ENCODE data around the gene NTN4.
A peak's percentile ranks its signal among the peaks of the same experiment; 100 is the strongest.
"Not testable (repeated sequence)": the region's sequence is repeated elsewhere in the genome, so short reads cannot be mapped to it uniquely, and the experiment has no call there.

The NTN4 gene

DNA sequence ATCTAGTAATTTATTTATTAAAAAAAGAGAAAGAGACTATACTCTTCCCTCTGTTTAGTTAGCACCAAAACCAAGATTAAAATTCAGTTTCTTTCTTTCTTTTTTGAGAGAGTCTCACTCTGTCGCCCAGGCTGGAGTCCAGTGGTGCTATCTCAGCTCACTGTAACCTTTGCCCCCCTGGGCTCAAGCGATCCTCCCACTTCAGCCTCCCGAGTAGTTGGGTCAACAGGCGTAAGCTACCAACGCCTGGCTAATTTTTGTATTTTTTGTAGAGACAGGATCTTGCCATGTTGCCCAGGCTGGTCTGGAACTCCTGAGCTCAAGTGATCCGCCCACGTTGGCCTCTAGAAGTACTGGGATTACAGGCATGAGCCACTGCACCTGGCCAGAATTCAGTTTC lies 174.1 kb downstream of the NTN4 start:
- not testable (repeated sequence) for DNase-seq

DNA sequence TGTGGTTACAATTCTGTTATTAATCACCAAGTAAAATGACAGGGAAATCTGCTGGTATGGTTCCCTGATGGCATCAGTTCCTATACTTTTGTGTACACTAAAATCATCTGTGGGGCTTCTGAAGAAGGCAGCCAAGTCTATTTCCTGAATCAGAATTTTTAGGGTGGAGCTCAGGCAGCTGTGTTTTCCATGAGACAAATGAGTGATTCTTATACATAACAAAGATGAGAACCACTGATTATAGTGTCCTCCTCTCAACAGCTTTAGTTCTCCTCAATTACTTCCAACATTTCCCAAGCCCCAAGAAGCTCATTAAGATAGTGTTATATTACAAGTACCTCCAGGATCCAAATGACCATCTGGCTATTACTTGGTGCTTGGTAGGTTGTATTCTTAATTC lies 174.8 kb downstream of the NTN4 start:
- peak; percentile 87 for DNase-seq

DNA sequence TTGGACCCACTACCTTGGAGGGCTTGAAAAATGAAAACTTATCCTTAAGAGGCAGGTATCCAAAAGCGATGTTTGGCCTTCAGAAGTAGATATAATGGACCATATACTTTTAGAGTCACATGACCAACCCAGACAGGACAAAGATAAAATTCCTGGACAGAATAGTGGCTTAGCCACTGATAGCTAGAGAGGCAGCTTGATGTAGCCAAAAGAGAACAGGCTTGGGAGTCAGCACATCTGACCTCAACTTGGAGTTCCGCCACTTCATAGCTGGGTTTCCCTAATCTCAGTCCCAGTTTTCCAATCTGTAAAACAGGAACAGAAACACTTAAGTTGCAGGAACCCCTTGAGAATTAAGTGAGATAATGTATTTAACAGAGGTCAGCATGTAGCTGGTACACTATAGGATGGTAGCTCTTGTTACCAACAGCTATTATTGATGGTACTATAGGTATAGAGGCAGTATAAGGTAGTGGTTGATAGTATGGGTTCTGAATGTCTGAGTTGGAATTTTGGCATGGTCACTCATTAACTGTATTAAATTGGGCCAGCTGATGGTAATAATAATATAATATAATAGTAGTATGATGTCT lies 176.1 kb downstream of the NTN4 start:
- no peak for DNase-seq

DNA sequence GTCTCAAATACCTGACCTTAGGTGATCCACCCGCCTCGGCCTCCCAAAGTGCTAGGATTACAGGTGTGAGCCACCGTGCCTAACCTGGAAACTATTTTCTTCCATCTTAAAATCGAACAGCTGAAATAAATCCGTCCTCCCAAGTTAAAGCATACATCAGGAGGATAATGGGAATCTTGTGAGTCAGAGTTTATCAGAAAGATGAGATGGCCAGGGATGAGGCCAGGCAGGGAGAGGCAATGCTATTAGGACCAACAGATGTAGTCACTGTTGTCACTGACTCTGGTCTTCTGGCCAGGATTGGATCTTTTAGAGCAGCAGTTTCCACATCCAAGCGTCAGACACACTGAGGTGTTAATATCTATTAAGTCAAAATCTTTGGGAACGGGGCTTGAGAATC lies 177.5 kb downstream of the NTN4 start:
- no peak for DNase-seq

DNA sequence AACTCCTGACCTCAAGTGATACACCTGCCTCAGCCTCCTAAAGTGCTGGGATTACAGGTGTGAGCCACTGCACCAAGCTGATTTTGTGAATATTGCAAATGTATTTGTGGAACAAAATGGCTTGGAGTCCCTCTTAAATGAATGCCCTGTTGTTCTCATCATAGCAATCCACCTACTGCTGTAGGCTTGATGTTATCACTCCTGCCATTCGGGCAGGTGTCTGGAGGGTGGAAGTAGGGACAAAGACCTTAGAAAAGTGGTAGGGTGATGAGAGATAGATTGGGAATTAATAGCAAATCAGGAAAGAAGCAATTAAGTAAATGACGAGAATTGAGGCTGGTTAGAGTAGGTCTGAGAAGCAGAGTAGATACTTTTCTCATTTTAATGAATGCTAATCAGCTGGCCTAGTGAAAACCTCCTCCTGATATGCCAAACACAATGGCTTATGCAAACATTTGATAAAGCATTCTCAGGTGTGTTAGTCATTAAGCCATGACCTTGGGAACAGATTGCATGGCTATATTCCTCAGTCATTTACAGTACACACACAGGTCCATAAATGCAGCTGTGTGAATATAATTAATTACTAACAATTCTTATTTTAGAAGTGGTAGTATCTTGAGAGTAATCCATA lies 178.8 kb downstream of the NTN4 start:
- DNase-seq: peak; percentile 76

DNA sequence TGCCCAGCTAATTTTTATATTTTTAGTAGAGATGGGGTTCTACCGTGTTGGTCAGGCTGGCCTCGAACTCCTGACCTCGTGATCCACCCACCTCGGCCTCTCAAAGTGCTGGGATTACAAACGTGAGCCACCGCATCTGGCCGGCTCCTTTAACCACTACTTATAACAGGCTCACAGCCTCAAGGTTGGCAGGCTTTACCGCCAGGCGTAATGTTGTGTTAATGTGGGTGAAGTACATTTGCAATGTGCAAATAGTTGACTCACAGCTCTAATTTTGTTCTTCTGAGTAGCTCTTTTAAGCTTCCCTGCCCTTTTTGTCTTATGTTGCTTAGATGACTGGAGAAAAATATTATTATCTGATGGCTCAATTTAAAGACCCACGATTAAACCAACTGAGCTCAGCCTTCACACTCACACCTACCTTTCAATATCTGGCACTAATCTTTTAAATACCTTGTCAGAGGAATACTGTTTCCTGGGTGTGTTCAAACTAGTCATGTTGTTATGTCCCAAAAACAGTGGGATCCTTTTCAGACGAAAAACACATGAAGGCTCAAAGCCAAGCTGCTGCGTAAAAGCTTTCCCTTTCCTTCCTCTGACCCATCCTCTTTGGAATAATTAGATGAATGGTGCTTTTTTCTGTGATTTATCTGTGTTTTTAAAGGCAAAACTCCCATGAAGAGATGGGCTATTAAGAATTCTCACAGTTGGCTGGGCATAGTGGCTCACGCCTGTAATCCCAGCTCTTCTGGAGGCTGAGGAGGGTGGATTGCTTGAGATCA lies 182.1 kb downstream of the NTN4 start:
- DNase-seq: peak; percentile 69
